Ureter (tissue), 1 donor: ENCODE measurements around the gene TRPM3. TPM values are rescaled to one million over a fixed set of nuclear protein-coding genes. Genes with fewer than 3 reads are reported as not detected.

Source experiments
- DNase-seq: peaks from one replicate; pipeline ENCODE4 v3.0.0-alpha.2; 2020; ENCODE audit warnings: low spot score
- total RNA-seq: library from RNA; stranded (reverse); gene quantifications from one replicate; pipeline ENCODE4 v1.2.4, GENCODE V29; 2023
- donor health status: DM: yes; HTN: yes; CAD: no.

The TRPM3 gene
- total RNA-seq, 1 donor from 2014 or later = 1.3 TPM

DNA sequence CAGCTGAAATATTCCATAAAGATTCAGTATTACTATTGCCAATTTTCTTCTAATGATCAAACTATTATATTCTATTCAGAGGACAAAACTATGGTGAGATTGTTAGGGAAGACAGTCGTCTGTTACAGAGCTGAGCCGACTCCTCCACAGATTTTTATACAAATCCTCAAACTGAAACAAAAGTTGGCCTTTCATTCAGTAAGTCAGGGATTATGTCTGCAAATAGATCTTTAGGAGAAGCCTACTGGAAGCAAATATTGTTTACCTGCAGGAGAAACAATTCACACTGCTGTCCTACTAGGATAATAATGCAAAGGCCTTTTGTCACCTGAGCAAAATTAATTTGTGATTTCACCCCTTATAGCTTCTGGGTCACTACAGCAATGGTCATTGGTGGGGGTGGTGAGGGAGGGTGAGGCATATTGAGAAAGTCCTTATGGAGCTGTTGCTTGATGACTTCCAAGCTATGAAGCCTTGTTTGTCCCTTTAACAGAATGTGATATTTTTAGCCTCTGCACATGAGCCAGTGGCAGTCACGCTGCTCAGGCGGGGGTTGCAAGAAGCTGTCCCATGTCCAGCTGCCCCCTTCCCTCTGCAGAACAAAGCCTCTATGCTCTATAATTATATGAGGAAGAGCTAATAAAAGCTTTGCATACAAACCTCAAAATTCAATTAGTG, 506.5 kb downstream of the TRPM3 start:
- DNase-seq = no peak

DNA sequence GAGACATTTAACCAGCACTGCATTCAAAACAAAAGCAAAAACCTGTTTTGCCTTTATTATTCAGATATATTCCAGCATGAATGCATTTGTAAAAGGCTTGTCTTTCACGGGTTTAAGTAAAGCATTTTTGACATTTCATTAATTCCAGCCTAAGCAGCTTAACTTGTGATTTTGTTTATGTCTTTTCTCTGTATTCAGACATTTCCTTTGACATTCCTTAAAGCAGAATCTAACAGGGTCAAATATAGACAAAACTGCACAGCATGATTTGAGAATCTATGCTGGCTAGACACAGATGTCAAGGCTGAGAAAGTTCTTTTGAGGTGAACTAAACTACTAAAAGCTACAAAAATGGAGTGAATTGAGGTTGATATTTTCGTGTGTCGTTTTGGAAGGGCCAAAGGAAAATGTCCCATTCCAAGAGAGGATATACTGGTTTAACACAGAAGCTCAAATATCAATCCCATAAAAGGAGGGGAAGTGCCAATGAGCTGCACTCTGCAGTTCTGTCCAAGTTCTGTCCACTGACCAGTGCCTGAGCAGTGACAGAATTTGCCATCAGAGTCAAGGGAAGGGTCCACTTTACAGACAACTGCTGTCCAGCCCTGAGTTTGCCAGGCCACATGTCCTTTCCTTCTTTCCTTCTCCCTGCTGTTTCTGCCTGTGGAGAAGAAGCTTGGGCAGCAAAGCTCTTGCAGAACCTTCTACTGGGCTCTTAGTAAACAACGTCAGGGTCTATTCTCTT, 508.2 kb downstream of the TRPM3 start:
- DNase-seq = no peak

DNA sequence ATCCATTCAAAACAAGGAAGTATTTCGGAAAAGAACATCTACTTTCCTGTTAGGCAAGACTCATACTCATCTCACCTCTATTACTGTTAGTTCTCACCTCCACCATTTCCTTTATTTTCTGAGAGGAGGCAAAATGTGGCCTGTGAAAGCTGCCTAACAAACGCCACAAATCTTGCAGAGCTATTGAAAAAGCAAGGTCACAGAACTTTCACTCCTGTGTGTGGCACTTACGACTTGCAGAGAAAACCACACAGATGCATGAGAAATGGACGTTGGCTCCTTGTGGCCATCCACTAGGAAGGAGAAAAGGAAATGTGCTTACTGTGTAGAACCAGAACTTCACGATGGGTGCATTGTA, 511.2 kb downstream of the TRPM3 start:
- DNase-seq = no peak

DNA sequence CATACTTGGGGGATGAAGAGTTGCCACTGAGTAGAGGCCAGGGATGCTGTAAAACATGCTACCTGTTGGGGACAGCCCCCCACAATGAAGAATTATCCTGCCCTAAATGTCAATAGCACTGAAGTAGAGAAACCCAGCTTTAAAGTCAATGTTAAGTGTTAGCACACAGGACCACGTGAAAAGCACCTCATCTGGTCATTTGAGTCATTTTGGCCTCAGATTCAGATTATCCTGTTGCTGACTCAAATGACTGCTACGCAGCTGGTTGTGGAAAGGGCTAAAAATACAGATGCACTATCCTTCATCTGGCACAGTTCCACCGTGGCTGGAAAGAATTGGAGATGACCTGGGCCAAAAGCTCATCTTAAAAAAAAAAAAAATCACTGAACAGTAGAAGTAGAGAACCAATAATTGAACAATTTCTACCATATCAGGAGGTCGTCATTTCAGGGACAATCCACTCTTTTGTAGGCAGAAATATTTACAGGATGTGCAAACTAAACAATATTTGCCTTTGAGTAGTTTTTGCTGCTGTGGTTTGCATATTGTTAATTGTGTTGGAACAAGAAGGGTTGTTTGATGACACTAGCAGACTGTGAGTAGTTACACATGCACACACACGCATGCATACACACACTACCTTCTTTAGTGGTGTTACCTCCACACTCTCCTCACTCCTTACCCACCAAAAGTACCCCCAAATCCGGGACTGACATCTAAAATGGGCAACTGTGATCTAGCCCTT, 511.7 kb downstream of the TRPM3 start:
- no peak for DNase-seq

DNA sequence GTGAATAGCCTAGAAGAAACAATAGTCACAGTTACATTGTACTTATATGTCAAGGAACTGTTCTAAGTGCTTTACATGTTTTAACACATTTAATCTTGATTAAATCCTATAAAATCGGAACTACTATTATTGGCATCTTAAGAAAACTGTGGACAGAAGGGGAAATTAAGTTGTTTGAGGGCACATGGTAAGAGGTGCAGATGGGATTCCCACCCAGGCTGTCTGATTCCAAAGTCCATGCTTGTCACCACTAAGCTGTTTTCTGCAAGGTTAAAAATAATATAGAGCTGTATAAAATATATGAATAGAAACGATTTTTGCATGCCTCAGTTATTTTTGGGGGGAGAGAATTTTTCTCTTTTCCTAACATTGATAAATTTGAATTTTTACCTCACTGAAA, 512.4 kb downstream of the TRPM3 start:
- DNase-seq = no peak

DNA sequence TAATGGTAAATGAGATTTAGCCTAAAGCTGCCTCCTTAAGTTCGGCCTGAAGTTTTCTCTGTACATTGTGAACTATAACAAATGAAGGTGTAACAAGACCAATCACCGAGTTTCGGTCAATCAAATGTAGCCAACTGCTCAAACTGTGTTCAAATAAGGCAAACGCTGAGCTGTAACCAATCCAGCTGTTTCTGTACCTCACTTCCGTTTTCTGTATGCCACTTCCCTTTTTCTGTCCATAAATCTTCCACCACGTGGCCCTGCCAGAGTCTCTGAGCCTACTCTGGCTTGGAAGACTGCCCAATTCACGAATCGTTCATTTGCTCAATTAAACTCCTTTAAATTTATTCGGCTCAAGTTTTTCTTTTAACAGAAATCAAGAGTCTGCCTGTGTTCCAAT, 513.5 kb downstream of the TRPM3 start:
- DNase-seq = no peak

DNA sequence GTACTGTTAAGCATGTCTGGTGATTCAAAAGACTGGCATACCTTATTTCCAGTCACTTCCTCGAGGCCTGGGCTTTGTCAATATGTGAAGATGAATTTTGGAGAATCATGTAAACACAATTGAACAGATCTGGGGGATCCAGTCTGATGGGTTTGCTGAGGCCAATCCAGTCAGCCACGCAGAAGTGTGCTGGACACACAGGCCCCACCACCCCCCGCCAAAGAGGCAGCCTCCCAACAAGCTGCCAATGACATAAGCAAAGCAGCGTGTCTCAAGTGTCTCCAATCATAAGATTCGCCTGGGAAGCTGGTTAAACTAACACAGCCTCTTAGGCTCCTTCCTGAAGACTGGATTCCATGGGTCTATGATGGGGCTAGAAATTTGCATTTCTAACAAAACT, 514.1 kb downstream of the TRPM3 start:
- no peak for DNase-seq

DNA sequence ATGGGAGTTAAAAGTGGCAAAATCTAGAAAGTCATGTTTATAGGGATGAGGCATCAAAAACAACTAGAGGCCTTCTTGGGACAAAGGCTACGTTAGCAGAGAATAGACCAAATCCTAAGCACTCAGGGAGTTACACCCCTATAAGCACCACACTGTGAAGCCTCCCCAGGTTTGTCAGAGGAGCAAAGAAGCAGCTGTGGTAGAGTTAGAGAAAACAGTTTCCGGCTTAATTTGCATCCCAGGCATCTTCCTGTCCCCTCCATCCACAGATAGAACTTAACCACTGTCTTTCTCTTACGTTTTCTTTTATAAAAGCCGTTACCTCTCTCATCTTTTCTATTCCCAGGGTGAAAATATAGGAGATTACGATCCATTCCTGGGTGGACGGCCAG, 518.4 kb downstream of the TRPM3 start:
- DNase-seq = no peak

DNA sequence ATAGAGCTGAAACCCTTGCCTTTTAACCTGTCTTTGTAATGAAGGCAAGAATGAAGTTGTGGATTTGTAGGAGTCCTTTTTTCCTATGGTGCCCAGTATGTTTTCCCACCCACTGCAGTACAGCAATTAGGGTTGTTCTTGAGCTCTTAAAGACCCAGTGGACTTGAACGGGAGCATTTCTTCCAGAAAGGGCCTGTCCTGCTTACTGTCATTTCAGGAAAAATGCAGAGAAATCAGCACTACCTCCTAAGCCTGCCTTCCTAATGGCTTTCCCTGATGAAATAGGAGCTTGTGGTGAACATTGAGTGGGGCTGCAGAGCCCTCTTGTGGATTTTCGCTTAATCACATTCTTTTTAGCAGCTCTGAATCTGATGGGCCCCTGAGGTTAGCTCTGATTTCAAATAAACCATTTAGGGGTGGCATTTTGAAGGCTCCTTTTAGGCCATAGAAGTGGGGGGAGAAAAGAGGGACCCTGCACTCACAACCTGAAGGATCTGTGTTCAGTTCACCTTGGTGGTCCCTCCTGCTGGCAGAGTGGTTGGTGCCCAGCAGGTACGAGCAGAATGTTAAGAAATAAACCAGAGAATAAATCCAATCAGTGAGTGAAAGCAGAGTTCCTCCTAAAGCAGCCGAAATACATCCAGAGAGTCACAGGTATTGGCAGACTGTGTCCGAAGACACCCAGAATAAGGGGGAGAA, 519.0 kb downstream of the TRPM3 start:
- peak; percentile 69 for DNase-seq

DNA sequence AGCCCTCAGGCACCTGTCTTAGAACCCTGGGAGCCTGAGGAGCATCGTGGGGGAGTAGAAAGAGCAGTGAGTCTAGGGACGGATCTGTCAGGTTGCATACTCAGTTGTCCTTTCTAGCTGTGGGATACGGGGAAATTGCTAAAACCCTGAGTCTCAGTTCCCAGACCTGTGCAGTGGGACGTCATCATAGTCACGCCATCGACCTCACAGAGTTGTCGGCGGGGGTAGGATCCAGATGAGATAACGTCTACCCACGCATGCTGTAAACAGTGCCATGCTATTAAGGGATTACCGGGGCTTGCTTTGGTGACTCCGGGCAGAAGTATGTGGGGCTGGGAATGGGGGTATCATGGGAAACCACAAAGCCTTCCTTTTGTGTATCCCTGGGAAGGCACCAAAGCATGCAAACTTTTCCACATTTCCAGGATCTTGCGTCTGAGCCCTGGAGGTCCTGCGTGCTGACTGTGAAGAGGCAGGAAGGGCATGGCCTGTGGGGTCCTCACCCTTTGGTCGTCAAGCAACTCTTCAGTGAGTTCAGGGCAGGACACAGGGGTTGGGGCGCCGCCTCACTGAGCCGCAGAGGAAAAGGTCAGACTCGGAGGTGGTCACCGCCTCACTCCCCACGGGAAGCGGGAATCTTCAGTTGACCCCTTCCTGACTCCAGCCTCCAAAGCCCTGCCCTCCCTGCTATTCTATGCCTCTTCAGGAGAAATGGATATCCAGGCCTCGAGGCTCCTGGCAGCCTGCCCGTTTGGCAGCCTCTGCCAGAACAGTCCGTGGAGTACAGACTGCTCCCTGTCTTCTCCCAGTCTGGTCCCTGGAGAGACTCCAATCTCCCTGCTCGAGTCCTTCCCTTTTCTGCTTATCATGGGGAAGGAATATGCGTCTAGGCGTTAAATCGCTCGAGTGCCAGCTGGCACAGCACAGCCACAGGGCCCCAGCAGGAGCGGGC, 520.1 kb downstream of the TRPM3 start:
- peak; percentile 94 for DNase-seq

DNA sequence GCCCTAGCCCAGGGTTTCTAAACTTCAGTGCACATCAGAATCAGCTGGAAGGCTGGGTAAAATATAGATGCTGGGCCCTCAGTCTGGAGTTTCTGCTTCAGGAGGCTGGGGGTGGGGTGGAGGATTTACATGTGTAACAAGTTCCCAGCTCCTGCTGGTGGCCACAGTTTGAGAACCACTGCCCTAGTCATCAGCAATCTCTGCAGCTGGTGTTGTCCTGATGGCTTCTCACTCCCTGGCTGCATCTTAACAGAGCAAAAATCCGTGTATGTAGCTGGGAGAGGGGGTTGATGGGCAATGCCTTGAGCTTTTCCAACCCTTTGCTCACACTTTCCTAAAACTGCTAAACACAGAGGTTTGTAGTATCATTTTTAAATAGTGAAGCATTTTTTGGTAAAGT, 520.9 kb downstream of the TRPM3 start:
- no peak for DNase-seq

DNA sequence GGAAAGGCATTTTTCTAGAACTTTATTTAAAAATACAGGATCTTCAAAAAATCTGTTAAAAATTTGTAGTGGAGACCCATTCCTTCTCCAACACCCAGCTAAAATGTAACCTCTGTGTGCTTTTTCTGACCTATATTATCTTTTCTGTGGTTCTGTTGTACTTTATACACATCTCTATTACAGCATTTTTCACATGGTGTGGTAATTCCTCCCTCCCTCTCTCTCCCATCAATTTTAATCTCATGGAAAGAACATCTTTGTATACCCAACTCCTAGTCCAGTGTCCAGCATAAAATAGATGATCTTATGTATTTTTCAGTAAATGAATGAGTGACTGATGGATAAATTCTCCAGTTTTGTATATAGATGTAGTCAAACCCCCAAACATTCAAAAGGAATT, 523.5 kb downstream of the TRPM3 start:
- no peak for DNase-seq

DNA sequence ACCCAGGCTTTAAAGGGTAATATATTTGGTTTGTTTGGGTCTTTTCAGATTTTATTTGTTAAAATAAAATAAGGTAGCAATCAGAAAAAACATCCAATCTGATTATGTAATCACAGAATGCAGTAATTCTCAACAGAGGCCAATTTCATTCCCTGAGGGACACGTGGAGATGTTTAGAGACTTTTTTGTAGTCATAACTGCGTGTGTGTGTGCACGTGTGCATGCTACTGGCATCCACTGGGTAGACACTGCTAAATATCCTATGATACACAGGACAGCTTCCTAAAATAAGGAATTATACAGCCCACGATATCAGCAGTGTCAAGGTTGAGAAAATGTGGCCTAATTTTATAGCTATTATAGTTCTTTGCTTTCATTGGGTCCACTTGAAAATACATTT, 526.2 kb downstream of the TRPM3 start:
- DNase-seq = no peak

DNA sequence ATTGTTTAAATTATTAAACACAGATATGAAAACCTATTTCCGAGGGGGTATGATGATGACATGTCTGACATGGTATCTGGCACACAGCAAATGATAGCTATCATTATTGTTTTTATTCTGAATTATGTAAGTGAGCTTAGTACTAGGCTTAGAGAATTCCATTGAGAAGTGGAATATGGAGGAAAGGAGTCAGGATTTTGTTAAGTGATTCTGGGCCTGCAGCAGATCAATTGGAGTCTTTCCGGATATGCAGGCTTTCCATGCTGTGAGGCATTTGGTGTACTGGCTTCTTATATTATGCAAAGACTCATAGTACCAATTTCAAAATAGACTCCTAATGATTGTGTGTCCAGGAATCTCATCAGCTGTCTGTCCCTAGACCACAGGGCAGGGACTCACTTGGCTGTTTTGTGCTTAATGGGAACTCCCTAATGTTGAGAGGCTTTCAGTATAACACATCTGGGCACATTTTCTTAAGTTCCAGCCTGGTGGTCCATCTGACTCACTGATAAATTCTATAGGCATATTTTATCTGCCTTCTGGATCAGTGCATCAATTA, 527.0 kb downstream of the TRPM3 start:
- DNase-seq = no peak

DNA sequence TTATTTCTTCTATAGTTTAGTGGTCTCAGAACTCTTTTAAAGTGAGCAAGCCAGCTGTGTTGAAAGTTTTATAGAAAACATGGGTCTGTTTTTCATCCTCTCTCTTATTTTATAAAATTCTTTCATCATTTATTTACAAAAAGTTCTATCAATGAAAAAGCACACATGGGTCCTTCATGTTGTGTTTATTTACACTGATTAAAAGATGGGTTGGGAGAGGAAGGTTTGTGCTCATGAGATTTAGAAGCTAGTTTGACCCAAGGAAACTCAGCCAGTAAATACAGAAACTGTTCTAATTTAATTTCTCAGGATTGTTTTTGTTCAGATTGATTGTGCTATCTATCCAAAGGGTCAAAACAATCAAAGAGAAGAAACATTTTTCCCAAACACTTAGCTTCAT, 528.2 kb downstream of the TRPM3 start:
- no peak for DNase-seq

DNA sequence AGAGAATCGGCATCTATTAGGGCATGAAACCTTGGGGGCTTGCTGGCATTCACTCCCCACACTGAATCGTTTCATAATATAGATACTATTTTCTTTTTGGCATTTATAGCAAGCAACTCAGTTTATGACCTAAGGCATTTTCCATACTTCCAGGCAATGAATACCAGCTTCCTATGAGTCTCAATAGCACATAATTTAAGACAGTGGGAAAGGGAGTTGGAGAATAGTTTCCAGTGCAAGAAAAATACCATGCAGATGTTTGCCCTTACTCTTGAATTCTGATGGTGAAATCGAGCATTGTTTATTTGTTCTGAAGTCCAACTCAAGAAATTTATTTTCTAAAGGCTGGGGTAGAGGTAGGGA, 531.1 kb downstream of the TRPM3 start:
- no peak for DNase-seq

DNA sequence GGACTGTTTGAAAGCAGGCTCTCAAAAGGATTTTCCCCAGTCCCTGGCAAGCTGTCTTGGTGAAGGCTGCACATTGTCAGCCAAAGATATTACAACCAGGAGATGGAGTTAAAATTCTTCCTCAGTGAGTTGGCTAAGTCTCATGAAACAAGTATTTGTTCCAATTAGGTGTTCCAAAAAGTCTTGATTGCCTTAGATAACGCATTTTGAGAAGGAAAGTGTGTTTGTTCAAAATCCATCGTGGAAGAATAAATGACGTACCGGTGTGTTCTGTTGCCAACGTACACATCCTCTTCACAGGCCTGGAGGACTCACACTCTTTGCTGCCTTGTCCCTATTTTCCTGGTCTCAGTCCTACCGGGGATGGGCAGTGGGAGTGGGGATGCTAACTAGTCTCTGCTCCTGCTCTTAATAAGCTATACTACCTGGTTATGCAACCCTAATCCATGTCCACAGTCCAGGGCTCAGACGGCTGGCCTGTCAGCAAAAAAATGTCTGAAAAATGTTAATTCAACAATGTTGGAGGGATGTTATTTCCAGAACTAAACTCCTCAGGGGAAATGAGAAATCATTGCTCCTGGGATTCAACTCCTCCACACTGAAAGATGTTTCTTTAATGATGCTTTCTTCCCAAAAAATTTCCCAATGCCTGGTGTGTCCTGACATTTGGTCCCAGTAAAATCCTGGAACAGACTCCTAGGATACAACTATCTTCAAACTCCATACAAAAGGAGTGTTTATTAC, 531.7 kb downstream of the TRPM3 start:
- DNase-seq = no peak

DNA sequence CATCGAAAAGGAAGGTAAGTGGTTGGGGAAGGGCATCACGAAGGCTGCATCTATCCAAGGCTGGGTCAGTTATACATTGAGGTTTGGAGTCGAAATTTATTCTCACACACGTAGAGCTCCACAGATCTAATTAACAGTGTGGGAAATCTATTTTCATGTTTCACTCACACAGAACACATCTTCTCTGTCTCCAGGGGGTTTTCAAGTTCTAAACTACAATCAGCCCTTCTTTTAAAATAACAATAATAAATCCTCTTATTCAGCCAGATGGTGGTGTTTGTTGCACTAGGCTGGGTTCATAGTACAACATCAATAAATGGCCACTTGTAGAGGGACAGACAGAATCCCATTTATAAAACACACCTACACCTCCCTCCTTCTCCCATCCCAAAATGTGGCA, 532.4 kb downstream of the TRPM3 start:
- no peak for DNase-seq

DNA sequence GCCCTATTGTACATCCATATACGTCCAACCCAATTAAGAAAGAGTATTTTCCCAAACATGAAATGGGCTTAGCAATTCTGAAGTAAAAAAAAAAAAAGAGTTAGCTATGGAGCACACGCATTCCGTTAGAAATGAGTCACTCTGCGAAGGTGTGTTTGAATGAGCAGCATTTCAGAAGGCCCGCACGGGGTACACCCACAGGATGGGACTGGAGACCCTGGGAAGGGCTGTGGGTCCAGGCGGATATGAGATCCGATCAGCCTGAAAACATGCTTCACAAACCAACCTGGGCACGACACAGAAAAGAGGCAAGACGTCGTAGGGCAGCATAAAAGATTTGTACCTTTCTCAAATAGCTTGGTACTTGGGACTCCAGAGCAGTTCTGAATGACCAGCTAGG, 533.0 kb downstream of the TRPM3 start:
- DNase-seq = no peak

DNA sequence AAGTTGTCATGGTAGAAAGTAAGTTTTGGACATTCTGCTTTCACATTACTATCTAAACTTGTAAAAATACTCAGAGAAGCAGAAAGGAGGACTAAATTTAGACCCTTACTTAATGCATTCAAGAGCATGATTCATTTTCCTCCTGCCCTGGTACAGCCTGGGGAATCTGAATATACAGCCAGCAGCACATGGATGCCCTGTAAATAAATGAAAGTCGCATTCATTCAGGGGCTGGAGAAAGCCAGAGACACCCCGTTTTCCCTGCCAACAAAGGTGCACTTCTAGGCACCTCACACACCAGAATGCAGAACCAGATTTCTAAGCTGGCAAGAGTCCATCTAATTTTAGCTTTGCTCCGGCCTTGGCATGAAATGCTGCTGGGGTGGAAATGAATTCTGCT, 534.2 kb downstream of the TRPM3 start:
- DNase-seq = no peak
